ENCODE data around the gene KDM6A.

DNA sequence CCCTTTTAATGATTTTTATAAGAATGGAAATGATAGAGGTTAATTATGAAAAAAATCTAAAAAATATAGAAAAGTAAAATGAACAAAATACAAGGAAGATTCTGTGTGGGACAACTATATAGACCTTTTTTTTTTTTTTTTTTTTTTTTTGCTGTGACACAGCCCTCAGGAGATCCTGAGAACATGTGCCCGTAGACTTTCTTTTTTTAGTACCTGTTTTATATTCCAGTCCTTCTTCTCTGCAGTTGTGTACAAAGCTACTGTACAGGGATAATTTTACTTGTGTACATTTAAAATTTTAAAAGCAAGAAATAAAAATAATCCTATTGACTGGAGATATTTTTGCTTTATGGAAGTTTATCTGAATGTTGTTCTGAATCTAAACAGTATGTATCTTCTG lies 85.5 kb downstream of the KDM6A start:
- TF ChIP-seq, protein P1, sequence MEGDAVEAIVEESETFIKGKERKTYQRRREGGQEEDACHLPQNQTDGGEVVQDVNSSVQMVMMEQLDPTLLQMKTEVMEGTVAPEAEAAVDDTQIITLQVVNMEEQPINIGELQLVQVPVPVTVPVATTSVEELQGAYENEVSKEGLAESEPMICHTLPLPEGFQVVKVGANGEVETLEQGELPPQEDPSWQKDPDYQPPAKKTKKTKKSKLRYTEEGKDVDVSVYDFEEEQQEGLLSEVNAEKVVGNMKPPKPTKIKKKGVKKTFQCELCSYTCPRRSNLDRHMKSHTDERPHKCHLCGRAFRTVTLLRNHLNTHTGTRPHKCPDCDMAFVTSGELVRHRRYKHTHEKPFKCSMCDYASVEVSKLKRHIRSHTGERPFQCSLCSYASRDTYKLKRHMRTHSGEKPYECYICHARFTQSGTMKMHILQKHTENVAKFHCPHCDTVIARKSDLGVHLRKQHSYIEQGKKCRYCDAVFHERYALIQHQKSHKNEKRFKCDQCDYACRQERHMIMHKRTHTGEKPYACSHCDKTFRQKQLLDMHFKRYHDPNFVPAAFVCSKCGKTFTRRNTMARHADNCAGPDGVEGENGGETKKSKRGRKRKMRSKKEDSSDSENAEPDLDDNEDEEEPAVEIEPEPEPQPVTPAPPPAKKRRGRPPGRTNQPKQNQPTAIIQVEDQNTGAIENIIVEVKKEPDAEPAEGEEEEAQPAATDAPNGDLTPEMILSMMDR (conservative IDR thresholded peaks at IDR 0.05 in 1 of 2, IDR thresholded peaks at IDR 0.05 in 1 of 2; ENCODE audit: extremely low read depth in 1 of 2, insufficient read depth in 1 of 2, low read depth in 1 of 2, low read length in 2 of 2): no peak
- no peak for TF ChIP-seq EZH2 (IDR thresholded peaks at IDR 0.05; ENCODE audit: borderline replicate concordance, low read length)

Data from mammary epithelial cell (primary cell).